ENCODE results near the gene PEMT.
"Not testable (repeated sequence)": the region's sequence is repeated elsewhere in the genome, so short reads cannot be mapped to it uniquely, and the experiment has no call there.

Gene PEMT, protein sequence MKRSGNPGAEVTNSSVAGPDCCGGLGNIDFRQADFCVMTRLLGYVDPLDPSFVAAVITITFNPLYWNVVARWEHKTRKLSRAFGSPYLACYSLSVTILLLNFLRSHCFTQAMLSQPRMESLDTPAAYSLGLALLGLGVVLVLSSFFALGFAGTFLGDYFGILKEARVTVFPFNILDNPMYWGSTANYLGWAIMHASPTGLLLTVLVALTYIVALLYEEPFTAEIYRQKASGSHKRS

GRCh38 chr17:17591355-17592298 lies at the start of gene PEMT:
TSS of gene PEMT (minus strand) at chr17:17591708. CDS start at chr17:17591626, 82 bp downstream.
- DNase-seq: peak; percentile 99

DNA sequence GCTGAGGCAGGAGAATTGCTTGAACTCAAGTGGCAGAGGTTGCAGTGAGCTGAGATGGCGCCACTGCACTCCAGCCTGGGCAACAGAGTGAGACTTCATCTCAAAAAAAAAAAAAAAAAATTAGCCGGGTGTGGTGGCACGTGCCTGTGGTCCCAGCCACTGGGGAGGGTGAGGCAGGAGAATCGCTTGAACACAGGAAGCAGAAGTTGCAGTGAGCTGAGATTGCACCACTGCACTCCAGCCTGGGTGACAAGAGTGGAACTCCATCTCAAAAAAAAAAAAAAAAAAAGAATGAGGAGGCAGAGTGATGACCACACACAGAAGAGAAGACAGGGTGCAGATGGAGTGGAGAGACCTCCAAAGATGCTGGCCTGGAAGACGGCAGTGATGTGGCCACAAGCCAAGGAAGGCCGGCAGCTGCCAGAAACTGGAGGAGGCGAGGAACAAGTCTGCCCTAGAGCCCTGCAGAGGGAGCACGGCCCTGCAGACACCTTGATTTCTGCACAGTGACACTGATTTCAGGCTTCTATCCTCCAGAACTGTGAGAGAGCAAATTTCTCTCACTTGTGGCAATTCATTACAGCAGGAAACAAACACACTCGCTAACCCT lies 48.3 kb upstream of the PEMT start:
- DNase-seq: not testable (repeated sequence)

GRCh38 chr17:17638467-17638866 lies 47.0 kb upstream of the PEMT start:
- DNase-seq: no peak

GRCh38 chr17:17636272-17636885 lies 44.9 kb upstream of the PEMT start:
- DNase-seq: no peak

- not testable (repeated sequence) for DNase-seq
Measured at GRCh38 chr17:17635537-17636271, 44.2 kb upstream of the PEMT start.

DNA sequence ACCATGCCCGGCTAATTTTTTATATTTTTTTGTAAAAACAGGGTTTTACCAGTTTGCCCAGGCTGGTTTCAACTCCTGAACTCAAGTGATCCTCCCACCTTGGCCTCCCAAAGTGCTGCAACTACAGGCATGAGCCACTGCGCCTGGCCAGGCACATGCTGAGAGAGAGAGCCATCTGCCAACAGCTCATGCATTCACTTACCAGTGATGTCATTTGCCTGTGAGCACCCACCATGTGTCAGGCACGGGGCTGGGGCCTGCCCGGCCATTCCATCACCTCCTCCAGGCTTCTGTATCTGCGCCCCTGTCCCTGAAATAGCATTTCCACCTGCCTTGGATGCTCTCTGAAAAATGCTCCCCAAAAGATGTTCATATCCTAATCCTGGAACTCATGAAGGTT lies 43.6 kb upstream of the PEMT start:
- DNase-seq: no peak

GRCh38 chr17:17633310-17633709 lies 41.8 kb upstream of the PEMT start:
- DNase-seq: no peak

GRCh38 chr17:17632690-17633089 lies 41.2 kb upstream of the PEMT start:
- not testable (repeated sequence) for DNase-seq

GRCh38 chr17:17628388-17629008 lies 37.0 kb upstream of the PEMT start:
- DNase-seq: peak; percentile 86

GRCh38 chr17:17626840-17627239 lies 35.3 kb upstream of the PEMT start:
- peak; percentile 64 for DNase-seq

GRCh38 chr17:17626151-17626805 lies 34.8 kb upstream of the PEMT start:
- DNase-seq: peak; percentile 97

DNA sequence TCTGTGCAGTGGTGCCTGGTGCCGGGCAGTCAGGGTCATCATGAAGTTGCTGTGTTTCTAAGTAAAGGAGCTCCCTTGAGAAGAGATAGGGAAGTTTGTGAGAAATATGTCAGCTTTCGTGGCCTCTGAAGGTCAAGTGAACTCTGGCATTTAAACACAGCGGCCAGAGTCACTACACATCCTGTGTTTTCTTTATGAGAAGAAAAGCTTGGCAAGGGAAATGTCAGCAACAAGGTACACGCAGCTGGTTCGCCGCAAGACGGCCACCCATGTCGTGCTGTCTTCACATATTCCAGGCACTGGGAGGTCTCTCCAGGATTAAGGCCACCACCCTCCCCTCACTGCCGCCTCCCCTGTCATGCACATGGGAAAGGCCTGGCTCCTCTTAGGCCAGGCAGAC lies 33.2 kb upstream of the PEMT start:
- DNase-seq: no peak

GRCh38 chr17:17623904-17624303 lies 32.4 kb upstream of the PEMT start:
- no peak for DNase-seq

- DNase-seq: no peak
Measured at GRCh38 chr17:17621254-17621653, 29.7 kb upstream of the PEMT start.

- DNase-seq: peak; percentile 63
Measured at GRCh38 chr17:17613708-17614114, 22.2 kb upstream of the PEMT start.

DNA sequence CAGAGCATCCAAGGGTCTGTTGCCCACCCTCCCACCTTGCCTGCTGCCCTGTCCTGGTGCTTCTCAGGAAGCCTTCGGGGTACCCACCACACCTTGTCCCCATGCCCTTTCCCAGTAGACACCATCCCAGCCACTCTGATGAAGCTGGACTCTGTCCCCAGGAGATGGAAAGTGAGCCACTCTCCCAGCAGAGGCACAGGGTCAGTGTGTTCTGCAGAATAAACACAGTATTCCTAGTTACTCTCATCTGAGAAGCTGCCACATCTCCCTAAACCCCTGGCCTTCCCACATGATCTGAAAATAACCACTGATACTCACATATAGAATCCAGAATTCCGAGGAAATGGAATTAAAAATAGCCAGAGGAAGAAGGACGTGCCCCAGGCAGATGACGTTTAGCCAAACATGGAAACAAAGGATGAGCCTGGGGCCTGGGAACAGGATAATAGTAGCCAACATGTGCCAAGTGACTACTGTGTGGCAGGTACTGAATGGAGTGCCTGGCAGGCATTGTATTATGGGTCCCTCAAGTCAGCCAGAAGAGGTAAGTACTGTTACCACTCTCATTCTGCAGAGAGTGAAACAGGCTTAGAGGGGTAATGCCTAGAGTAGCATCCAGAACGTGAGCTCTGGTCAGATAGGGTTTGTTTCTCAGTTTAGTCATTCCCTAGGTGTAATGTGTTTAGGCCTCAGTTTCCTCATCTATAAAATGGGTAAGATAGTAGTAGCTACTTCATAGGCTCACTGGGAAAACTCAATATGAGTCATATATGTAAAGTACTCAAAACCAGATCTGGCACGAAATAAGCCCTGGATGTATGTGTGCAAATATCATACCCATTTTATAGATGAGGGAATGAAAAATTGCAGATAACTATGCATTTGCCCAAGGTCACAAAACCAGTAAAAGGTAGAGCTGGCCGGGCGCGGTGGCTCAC lies 20.8 kb upstream of the PEMT start:
- no peak for DNase-seq

DNA sequence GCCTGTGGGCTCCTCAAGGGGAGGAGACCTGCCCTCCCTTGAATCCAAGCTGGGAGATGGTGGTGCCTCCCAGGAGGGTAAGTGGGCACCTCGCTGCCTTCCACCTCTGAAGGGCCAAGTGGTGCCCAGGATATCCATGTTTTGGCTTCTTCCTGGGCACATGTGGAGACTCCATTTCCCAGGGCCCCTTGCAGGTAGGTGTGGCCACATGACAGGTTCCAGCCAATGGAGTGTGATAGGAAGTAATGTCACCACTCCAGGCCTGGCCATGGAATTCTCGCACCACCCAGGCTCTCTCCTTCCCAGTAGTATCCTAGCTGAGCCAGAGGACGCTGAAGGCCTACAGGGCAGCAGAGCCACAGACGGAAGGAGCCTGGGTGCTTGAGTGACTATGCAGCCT lies 17.6 kb upstream of the PEMT start:
- no peak for DNase-seq

- DNase-seq: no peak
Measured at GRCh38 chr17:17606416-17607000, 15.0 kb upstream of the PEMT start.

- DNase-seq: no peak
Measured at GRCh38 chr17:17605729-17606088, 14.2 kb upstream of the PEMT start.
